Islet precursor cell (in vitro differentiated cells): ENCODE results near the gene KREMEN1.
"Not testable (repeated sequence)": the region's sequence is repeated elsewhere in the genome, so short reads cannot be mapped to it uniquely, and the experiment has no call there.

Source experiments
- DNase-seq: peaks from one replicate; pipeline ENCODE4 v3.0.0-alpha.2; 2018

Gene KREMEN1

GRCh38 chr22:29072979-29073617 lies at the start of gene KREMEN1:
TSS of gene KREMEN1 (plus strand) at chr22:29073035. CDS start at chr22:29073131, 96 bp downstream.
- DNase-seq = no peak

DNA sequence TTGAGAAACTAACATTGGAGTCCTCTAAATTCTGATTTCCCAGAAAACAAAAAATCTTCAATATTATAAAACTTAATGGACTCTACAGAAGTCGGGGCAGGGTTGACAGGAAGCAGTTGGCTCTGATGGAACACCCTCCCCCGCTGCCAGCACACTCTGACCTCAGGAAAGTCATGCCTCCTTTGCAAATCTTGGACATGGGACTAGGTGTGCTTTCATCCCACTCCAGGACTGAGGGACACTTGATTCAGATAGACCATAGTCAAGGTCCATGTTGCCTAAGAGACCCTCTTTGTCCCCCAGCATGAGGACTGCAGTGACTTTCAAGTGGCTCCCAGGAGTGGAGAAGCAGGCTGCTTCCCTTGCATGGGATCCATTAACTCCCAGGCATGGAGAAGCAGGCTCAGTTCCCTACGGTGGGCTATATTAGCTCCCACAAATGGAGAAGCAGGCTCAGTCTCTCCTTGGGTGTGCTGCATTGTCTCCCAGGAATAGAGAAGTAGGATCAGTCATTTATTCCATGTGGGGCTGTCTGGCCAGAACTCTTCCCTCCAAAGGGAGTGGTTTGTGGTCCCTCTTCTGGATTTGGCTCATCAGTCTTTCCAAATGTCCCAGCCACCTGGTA lies 49.6 kb upstream of the KREMEN1 start:
- peak; percentile 38 for DNase-seq

GRCh38 chr22:29026579-29026978 lies 46.3 kb upstream of the KREMEN1 start:
- DNase-seq = no peak

DNA sequence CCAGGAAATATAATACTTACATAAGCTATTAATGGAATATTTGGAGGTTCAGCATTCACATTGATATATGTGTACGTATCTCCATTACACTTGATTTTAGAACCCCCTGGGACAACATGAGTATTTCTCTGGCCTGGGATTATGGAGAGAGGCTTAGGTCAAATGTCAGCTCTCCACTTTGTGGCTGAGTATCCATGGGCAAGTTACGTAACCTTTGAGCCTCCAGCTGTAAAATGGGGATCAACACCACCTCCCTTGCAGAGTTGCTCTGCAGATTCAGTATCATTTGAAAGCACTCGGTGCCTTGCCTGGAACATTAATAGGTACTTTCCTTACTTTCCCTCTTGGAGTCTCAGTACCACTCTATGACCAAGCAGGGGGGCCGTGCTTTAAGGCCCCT lies 44.4 kb upstream of the KREMEN1 start:
- DNase-seq = no peak

- peak; percentile 70 for DNase-seq
Measured at GRCh38 chr22:29029202-29030000, 43.4 kb upstream of the KREMEN1 start.

DNA sequence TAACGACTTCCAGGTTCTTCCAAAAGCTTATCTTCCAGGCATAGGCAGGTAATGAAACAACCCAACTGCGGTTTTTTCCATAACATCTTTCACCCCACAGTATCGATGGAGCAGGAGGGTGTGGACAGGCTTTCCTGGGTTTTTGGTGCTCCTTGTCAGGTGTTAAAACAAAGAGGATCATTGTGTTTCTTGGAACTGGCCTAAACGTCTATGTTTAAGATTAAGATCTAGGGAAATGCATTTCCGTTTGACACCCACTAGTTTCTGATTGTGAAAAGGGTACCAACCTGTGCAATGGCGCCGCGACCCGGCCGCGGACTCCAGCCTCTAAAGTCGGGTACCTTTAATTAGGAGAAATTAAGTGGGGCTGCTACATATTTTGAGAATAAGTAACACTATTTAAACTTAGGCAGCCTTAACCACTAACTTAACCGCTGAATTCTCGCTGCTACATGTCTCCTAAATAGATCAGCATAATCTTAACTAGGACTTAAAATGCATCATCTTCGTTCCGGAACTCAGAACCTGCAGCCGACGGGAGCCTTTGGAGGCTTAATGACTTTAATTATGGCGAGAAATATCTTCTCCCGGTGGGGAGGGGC lies 42.7 kb upstream of the KREMEN1 start:
- DNase-seq = peak; percentile 78

GRCh38 chr22:29030618-29031226 lies 42.1 kb upstream of the KREMEN1 start:
- peak; percentile 98 for DNase-seq

GRCh38 chr22:29031227-29032011 lies 41.4 kb upstream of the KREMEN1 start:
- peak; percentile 99 for DNase-seq

- peak; percentile 80 for DNase-seq
Measured at GRCh38 chr22:29032014-29032475, 40.8 kb upstream of the KREMEN1 start.

- peak; percentile 62 for DNase-seq
Measured at GRCh38 chr22:29032584-29032983, 40.3 kb upstream of the KREMEN1 start.

GRCh38 chr22:29037340-29037932 lies 35.4 kb upstream of the KREMEN1 start:
- DNase-seq = no peak

GRCh38 chr22:29039148-29039547 lies 33.7 kb upstream of the KREMEN1 start:
- DNase-seq = peak; percentile 85

DNA sequence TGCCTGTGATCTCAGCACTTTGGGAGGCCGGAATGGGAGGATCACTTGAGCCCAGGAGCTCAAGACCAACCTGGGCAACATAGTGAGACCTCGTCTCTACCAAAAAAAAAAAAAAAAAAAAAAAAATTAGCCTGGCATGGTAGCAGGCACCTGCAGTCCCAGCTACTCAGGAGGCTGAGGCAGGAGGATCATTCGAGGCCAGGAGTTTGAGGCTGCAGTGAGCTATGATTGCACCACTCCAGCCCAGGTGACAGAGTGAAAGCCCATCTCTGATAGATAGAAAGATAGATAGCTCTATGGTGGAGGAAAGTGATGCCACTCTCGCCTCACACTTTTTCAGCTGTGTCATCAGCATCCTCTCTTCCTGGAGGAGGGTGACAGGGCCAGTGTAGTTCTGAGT lies 33.2 kb upstream of the KREMEN1 start:
- not testable (repeated sequence) for DNase-seq

- DNase-seq = peak; percentile 74
Measured at GRCh38 chr22:29040385-29041275, 32.2 kb upstream of the KREMEN1 start.

- no peak for DNase-seq
Measured at GRCh38 chr22:29041408-29041807, 31.4 kb upstream of the KREMEN1 start.

- no peak for DNase-seq
Measured at GRCh38 chr22:29043906-29044575, 28.8 kb upstream of the KREMEN1 start.

DNA sequence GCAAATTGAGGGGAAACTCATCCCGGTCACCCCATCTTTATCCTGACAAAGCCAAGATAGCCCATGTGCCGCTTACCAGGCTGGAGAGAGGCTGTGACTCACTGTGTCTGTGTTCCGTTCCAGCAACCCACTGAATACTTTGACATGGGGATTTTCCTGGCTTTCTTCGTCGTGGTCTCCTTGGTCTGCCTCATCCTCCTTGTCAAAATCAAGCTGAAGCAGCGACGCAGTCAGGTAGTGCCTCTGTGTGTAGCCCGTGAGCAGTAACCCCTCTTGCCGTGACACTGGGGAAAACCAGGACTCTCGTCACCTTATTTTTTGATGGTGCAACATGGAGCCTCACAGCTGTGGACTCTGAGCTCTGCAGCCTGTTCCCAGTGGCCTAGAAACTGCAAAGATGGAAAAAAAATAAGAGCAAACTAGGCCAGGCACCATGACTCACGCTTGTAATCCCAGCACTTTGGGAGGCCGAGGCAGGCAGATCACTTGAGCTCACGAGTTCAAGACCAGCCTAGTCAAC lies 28.1 kb upstream of the KREMEN1 start:
- DNase-seq = peak; percentile 75

GRCh38 chr22:29048822-29049654 lies 23.8 kb upstream of the KREMEN1 start:
- DNase-seq = no peak
